ENCODE results near the gene TKTL1.

The TKTL1 gene

GRCh38 chrX:154308108-154308946 is 12.7 kb downstream of the TKTL1 start:
- DNase-seq (ENCODE audit: extremely low read depth in 1 of 2, low read depth in 1 of 2), result peak; percentile 37 to 69

GRCh38 chrX:154309041-154309775 is 13.6 kb downstream of the TKTL1 start:
- DNase-seq (ENCODE audit: extremely low read depth in 1 of 2, low read depth in 1 of 2), result no peak

- DNase-seq (ENCODE audit: extremely low read depth in 1 of 2, low read depth in 1 of 2), result no peak
Observed at GRCh38 chrX:154310616-154311536, 15.3 kb downstream of the TKTL1 start.

- no peak for DNase-seq (ENCODE audit: extremely low read depth in 1 of 2, low read depth in 1 of 2)
Observed at GRCh38 chrX:154312116-154312515, 16.5 kb downstream of the TKTL1 start.

- DNase-seq (ENCODE audit: extremely low read depth in 1 of 2, low read depth in 1 of 2), result peak in 1 of 2 donors; percentile 43
Observed at GRCh38 chrX:154313147-154313546, 17.6 kb downstream of the TKTL1 start.

GRCh38 chrX:154315416-154315815 is 19.8 kb downstream of the TKTL1 start:
- no peak for DNase-seq (ENCODE audit: extremely low read depth in 1 of 2, low read depth in 1 of 2)

- no peak for DNase-seq (ENCODE audit: extremely low read depth in 1 of 2, low read depth in 1 of 2)
Observed at GRCh38 chrX:154317391-154317995, 21.9 kb downstream of the TKTL1 start.

GRCh38 chrX:154320406-154320805 is 24.8 kb downstream of the TKTL1 start:
- no peak for DNase-seq (ENCODE audit: extremely low read depth in 1 of 2, low read depth in 1 of 2)

GRCh38 chrX:154321152-154321551 is 25.6 kb downstream of the TKTL1 start:
- no peak for DNase-seq (ENCODE audit: extremely low read depth in 1 of 2, low read depth in 1 of 2)

- DNase-seq (ENCODE audit: extremely low read depth in 1 of 2, low read depth in 1 of 2), result no peak
Observed at GRCh38 chrX:154321594-154321993, 26.0 kb downstream of the TKTL1 start.

- DNase-seq (ENCODE audit: extremely low read depth in 1 of 2, low read depth in 1 of 2), result no peak
Observed at GRCh38 chrX:154322890-154323289, 27.3 kb downstream of the TKTL1 start.

GRCh38 chrX:154323537-154323936 is 27.9 kb downstream of the TKTL1 start:
- DNase-seq (ENCODE audit: extremely low read depth in 1 of 2, low read depth in 1 of 2), result no peak

- DNase-seq (ENCODE audit: extremely low read depth in 1 of 2, low read depth in 1 of 2), result no peak
Observed at GRCh38 chrX:154325541-154325940, 29.9 kb downstream of the TKTL1 start.

GRCh38 chrX:154327038-154327820 is 31.6 kb downstream of the TKTL1 start:
- no peak for DNase-seq (ENCODE audit: extremely low read depth in 1 of 2, low read depth in 1 of 2)

- DNase-seq (ENCODE audit: extremely low read depth in 1 of 2, low read depth in 1 of 2), result no peak
Observed at GRCh38 chrX:154328646-154329045, 33.1 kb downstream of the TKTL1 start.

GRCh38 chrX:154329294-154329693 is 33.7 kb downstream of the TKTL1 start:
- no peak for DNase-seq (ENCODE audit: extremely low read depth in 1 of 2, low read depth in 1 of 2)

GRCh38 chrX:154332561-154332960 is 37.0 kb downstream of the TKTL1 start:
- DNase-seq (ENCODE audit: extremely low read depth in 1 of 2, low read depth in 1 of 2), result no peak

GRCh38 chrX:154333116-154333515 is 37.5 kb downstream of the TKTL1 start:
- DNase-seq (ENCODE audit: extremely low read depth in 1 of 2, low read depth in 1 of 2), result no peak

- DNase-seq (ENCODE audit: extremely low read depth in 1 of 2, low read depth in 1 of 2), result no peak
Observed at GRCh38 chrX:154333837-154334271, 38.3 kb downstream of the TKTL1 start.

GRCh38 chrX:154334496-154334895 is 38.9 kb downstream of the TKTL1 start:
- DNase-seq (ENCODE audit: extremely low read depth in 1 of 2, low read depth in 1 of 2), result peak in 1 of 2 donors; percentile 18
